IPS DF 19.7 (cell line): ENCODE data around the gene TBC1D3G.
"Not testable (repeated sequence)": the region's sequence is repeated elsewhere in the genome, so short reads cannot be mapped to it uniquely, and the experiment has no call there.

Experiments
- DNase-seq: peaks from one replicate; pipeline ENCODE4 v3.0.0-alpha.2; 2013; ENCODE audit warnings: low read depth, low spot score

TBC1D3G gene

DNA sequence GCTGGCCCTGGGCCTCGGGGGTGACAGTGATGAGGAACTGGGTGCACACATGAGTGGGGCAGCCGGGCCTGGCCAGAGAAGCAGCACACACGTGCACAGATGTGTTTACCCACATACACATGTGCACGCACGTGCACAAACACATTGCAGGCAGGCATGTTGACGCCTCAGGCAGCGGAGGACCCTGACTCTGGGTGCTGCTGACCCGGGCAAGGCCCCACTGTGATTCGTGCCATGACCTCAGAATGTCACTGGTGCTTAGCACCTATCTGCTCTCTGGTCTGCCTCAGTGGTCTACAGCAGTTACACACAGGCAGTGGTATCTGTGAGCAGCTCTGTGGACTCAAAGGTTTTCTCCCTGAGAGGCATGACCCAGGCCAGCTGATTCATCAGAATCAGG lies at the start of gene TBC1D3G:
Gene TBC1D3G, plus strand, starts transcription at position 301 of the 400 bp plus-strand sequence. CDS start 1,528 bp downstream, outside the sequence.
- not testable (repeated sequence) for DNase-seq

DNA sequence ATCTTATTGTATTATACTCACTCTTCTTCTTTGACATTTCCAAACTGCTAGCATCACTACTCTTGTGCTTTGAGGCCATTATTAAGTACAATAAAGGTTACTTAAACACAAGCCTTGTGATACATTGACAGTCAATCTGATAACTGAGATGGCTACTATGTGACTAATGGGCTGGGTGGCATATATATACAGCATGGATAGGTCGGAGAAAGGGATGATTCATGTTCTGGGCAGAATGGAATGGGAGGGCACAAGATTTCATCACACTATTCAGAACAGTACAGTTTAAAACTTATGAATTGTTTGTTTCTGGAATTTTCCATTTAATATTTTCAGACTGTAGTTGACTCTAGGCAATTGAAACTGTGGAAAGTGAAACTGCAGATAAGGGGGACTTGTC lies 40.4 kb upstream of the TBC1D3G start:
- DNase-seq: not testable (repeated sequence)

DNA sequence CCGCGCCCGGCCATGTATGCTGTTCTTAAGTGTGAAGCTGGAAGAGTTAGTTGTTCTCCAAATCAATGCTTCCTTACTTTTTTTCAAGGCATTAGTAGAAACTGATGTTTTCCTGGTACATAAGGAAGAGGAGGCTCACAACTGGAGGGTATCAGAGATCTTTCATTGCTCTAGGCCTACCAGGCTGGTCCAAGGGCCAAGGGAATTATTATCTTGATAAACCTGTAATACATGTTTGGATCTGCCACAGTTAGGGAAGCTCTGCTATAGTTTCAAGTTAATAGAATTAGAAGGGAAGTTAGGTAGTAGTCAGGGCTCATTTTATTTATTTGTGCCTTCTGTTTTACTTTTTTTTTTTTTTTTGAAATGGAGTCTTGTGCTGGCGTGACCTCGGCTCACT lies 39.5 kb upstream of the TBC1D3G start:
- DNase-seq: not testable (repeated sequence)

DNA sequence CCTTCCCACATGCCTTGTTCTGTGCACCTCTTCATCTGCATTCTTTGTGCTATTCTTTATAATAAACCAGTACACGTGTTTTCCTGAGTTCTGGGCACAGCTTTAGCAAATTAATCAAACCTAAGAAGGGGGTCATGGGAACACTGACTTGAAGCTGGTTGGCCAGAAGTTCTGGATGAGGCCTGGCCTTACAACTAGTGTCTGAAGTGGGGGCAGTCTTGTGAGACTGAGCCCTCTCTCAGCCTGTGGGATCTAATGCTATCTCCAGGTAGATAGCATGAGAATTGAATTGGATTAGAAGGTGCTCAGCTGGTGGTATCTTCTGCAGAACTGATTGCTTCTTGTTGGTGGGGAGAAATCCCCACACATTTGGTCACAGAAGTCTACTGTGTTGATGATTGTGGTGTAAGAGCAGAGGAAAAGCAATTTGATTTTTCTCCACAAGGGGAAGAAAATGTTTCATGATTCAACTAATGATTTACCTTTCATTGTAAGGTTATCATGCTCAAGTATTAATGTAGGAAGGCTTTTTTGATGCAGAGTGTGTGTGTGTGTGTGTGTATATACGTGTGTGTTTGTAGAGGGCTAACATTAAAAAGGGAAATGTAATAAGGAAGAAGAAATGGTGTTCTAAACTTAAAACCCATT lies 33.6 kb upstream of the TBC1D3G start:
- not testable (repeated sequence) for DNase-seq

DNA sequence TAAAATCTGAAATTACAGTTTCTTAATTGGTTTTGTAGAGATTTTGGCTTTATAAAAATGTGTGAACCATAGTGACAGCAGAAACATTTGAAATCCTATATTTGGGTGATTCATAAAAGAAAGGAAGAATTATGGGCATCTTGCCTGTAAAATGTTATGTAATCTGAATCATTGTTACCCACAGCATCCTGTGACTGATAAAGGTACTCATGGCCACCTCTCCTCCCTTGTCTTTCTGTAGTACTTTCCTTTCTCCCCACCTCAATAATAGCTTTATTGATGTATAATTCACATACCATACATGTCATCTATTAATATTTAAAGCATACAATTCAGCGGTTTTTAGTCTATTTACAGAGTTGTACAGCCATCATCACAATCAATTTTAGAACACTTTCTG lies 28.5 kb upstream of the TBC1D3G start:
- not testable (repeated sequence) for DNase-seq

DNA sequence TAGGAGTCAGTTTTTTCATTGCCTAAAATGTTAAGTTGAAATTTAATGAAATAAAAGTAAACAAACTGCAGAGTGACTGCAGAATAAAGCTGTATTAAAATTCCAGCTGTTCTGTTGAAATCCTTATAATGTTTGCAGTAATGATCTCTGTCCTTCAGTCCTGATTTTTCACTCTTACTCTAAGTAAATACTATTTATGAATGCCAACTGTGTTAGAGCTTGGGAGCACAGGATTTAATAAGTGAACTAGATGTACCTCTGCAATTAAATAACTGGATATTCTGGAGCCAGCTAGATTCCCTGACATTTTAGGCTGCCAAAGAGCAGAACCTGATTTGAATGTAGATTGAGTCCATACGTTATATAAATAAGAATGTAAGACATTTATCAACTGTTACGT lies 7.9 kb upstream of the TBC1D3G start:
- DNase-seq: not testable (repeated sequence)

DNA sequence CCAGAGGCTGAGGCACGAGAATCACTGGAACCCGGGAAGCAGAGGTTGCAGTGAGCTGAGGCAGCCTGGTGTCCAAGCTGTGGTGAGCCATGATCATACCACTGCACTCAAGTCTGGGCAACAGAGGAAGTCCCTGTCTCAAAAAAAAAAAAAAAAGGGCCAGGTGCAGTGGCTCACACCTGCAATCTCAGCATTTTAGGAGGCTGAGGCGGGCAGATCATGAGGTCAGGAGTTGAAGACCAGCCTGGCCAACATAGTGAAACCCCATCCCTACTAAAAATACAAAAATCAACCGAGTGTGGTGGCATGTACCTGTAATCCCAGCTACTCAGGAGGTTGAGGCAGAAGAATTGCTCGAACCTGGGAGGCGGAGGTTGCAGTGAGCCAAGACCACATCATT lies 38.8 kb downstream of the TBC1D3G start:
- not testable (repeated sequence) for DNase-seq

DNA sequence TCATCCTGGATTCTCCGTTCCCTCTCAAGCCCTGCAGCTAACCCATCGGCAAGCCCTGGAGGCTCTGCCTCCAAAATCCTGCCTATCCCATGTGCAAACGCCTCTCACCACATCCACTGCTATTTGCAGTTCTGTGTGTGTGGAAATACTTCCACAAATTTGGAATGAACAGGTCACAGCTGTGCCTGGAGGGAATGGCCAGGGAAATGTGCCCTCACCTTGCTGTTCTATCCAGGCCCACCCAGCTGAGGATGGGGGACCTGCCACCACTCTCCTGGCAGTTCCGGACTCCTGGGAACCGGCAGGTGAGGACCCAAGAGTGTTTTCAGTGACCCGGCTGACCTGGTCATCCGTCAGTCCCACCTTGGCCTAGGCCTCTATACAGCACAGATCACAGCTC lies 52.3 kb downstream of the TBC1D3G start:
- not testable (repeated sequence) for DNase-seq
